GM12878 (cell line): ENCODE results near the gene TMEM174. TPM values are rescaled to one million over a fixed set of nuclear protein-coding genes. Genes with fewer than 3 reads are reported as not detected.

ENCODE experiments used
- ATAC-seq: fragments of 200-7000 bp; cut with Tn5 transposase; 3 replicates; pipeline ENCODE4 v1.9.1; 2020; ENCODE audit warnings: mild to moderate bottlenecking, moderate library complexity
- BruUV-seq: library from RNA; stranded (reverse); fragments of 400-500 nt; replicated peaks from 2 replicates; lab custom pipeline; 2021; lab: Mats Ljungman, UMichigan
- CTCF ChIA-PET: fragments of 300-600 bp; sonication (Branson Sonifier 250); formaldehyde crosslinking; extraction: SDS; loops from one replicate; lab custom pipeline; 2021; ENCODE audit warnings: inconsistent platforms; lab: Yijun Ruan, JAX
- POLR2A ChIA-PET: fragments of 350-600 bp; formaldehyde crosslinking; extraction: SDS; loops from one replicate; lab custom pipeline; 2021; ENCODE audit warnings: inconsistent platforms; lab: Charles Lee
- RAD21 ChIA-PET: fragments of 300-600 bp; sonication (Branson Sonifier 250); formaldehyde crosslinking; loops from one replicate; lab custom pipeline; 2023; ENCODE audit warnings: antibody characterized with exemption; ENCODE audit not compliant: unreplicated experiment; lab: Charles Lee
- SMC1A ChIA-PET: fragments of 300-600 bp; sonication (Branson Sonifier 250); formaldehyde crosslinking; loops from one replicate; lab custom pipeline; 2023; ENCODE audit not compliant: unreplicated experiment, uncharacterized antibody; lab: Charles Lee
- DNase-seq: peaks from one replicate; pipeline ENCODE4 v3.0.0-alpha.2; 2011; ENCODE audit warnings: low read depth, low spot score
- FAIRE-seq: peaks from 3 replicates; lab custom pipeline; 2011; peaks lifted over from hg19 to GRCh38; lab: Jason Lieb, UNC
- H2AFZ ChIP-seq: 2 replicates; pipeline ENCODE4 v1.6.0; 2011; ENCODE audit warnings: low read depth, low read length, control low read depth; ENCODE audit not compliant: control insufficient read depth
- H3K27ac ChIP-seq: 2 replicates; pipeline ENCODE4 v1.5.1; 2011; ENCODE audit warnings: control low read depth; ENCODE audit not compliant: control insufficient read depth, insufficient read depth
- H3K27me3 ChIP-seq, 2 experiments: replicated peaks in 1 of 2; 2 replicates each; pipeline versions ENCODE4 v1.6.0 to v1.6.1; 2011; ENCODE audit warnings: low read length in 1 of 2; ENCODE audit not compliant: control insufficient read depth in 2 of 2, insufficient read depth in 2 of 2
- H3K36me3 ChIP-seq, 2 experiments: 2 replicates each; pipeline ENCODE4 v1.5.1; 2011; ENCODE audit warnings: low read length in 1 of 2; ENCODE audit not compliant: control insufficient read depth in 2 of 2, insufficient read depth in 2 of 2
- H3K4me1 ChIP-seq: 2 replicates; pipeline ENCODE4 v1.6.1; 2011; ENCODE audit warnings: mild to moderate bottlenecking, low read length, moderate library complexity, mixed read lengths; ENCODE audit not compliant: control insufficient read depth, insufficient read depth
- H3K4me2 ChIP-seq: 2 replicates; pipeline ENCODE4 v1.6.0; 2011; ENCODE audit warnings: control low read depth; ENCODE audit not compliant: control insufficient read depth, insufficient read depth
- H3K4me3 ChIP-seq: fragments of 200-600 bp; sonication (generic); 2 replicates; pipeline ENCODE4 v1.5.1; 2016
- H3K79me2 ChIP-seq: 2 replicates; pipeline ENCODE4 v1.6.0; 2011; ENCODE audit warnings: low read length; ENCODE audit not compliant: control insufficient read depth, insufficient read depth
- H3K9ac ChIP-seq: 2 replicates; pipeline ENCODE4 v1.8.0; 2011; ENCODE audit warnings: low read length, control low read depth, mixed read lengths; ENCODE audit not compliant: control insufficient read depth, insufficient read depth
- H3K9me3 ChIP-seq: replicated peaks from 3 replicates; pipeline ENCODE4 v1.5.1; 2011; ENCODE audit warnings: mild to moderate bottlenecking, low read length; ENCODE audit not compliant: control insufficient read depth, insufficient read depth
- H4K20me1 ChIP-seq: 2 replicates; pipeline ENCODE4 v1.6.0; 2011; ENCODE audit not compliant: control insufficient read depth, insufficient read depth
- FOS ChIP-seq: IDR thresholded peaks from 3 replicates; pipeline ENCODE4 v1.6.1; 2011; ENCODE audit warnings: borderline replicate concordance; ENCODE audit not compliant: insufficient read length; ENCODE audit errors: extremely low read depth
- SIN3A ChIP-seq: IDR thresholded peaks from 2 replicates; pipeline ENCODE4 v1.6.1; 2012; ENCODE audit warnings: low read depth, low read length, improper control_type of control experiment
- WGBS: methylation state at CpG from one replicate; pipeline ENCODE4 v1.1.6; 2016; ENCODE audit warnings: low lambda C conversion rate; ENCODE audit not compliant: insufficient replicate concordance, insufficient coverage; ENCODE audit errors: missing lambda C conversion rate; 5-methylcytosine and 5-hydroxymethylcytosine counted together
- in situ Hi-C: fragments of 300-500 bp; cut with MboI; formaldehyde crosslinking; loops from 9 replicates; pipeline ENCODE4 v1.14.3; 2018; ENCODE audit warnings: mixed read lengths
- intact Hi-C: fragments of 100-400 bp; cut with micrococcal nuclease; formaldehyde crosslinking; loops from one replicate; pipeline ENCODE4 v1.14.2; 2022; ENCODE audit not compliant: unreplicated experiment
- polyA plus RNA-seq, 11 experiments: library from polyadenylated mRNA; depleted of rRNA in 4 of 11; unstranded in 6 of 11; stranded (reverse) in 5 of 11; fragments of >200 nt; fragmentation: Nextera tagmentation in 4 of 11; fragmentation: Illumina TruSeq in 1 of 11; extraction: Ambion mirVana in 4 of 11; extraction: Trizol in 1 of 11; gene quantifications; 1 replicate in 1 of 11; 2 replicates in 10 of 11; pipeline versions ENCODE4 v1.2.1 to v1.2.3, GENCODE V29; 2011 to 2016; ENCODE audit warnings: inconsistent platforms in 2 of 11, missing spikeins in 2 of 11, low read depth in 1 of 11
- total RNA-seq, 4 experiments: library from RNA; depleted of rRNA in 3 of 4; stranded (reverse); fragments of >200 nt in 3 of 4; fragmentation: Illumina TruSeq in 1 of 4; extraction: Trizol in 1 of 4; gene quantifications; 2 replicates each; pipeline versions ENCODE4 v1.2.1 to v1.2.3, GENCODE V29; 2013 to 2021
- TF ChIP-seq, protein P1 (sequence below): fragments of 450-650 bp; IDR thresholded peaks from 2 replicates; pipeline ENCODE4 v1.6.1; 2017; ENCODE audit warnings: antibody characterized with exemption, mild to moderate bottlenecking, moderate library complexity
- TF ChIP-seq, protein P2 (sequence below): fragments of 450-650 bp; IDR thresholded peaks from 2 replicates; pipeline ENCODE4 v1.6.1; 2018; ENCODE audit warnings: mild to moderate bottlenecking, low read depth, moderate library complexity; ENCODE audit not compliant: partially characterized antibody

The TMEM174 gene
- total and polyA plus RNA-seq, 10 of the 15 experiments (the other 5 are each of a cell fraction or from before 2014, with no cell fraction given): not detected

DNA sequence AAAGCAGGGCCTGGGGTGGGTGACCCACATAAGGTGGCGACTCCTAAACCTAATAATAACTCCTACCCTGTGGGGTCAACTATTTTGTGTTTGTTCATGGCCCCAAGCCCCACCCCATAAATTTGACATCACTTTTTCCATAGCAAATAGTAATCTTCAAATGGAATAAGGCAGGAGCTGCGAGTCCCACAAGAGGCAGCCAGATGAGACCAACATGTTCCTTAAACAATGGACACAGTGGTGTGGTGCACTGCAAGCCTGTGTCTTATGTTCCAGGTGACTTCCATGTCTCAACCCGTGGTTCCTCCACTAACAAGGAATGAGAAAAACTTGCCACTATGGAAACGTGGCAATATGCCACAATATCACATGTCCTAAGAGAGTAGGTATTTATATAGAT lies 20.6 kb downstream of the TMEM174 start:
- Histone ChIP-seq H3K9me3 (no peaks in the 10 kb centered on the region), H3K27ac (no peak overlapping the region), H3K4me3 (no peak overlapping the region), H3K9ac (no peak overlapping the region), H3K79me2 (no peaks in the 10 kb centered on the region), H3K27me3 (peaks cover 2 to 3% of the 10 kb centered on the region in 2 experiments; a peak in 1 of 4 replicates), H3K4me2 (no peak overlapping the region), H2AFZ (no peak overlapping the region), H3K36me3 (no peaks in the 10 kb centered on the region), H3K4me1 (no peaks in the 10 kb centered on the region), H4K20me1 (no peaks in the 10 kb centered on the region)
- 6% methylated on average over 4 of the region's 4 CpGs for WGBS
- in situ Hi-C loops: no loop called here
- BruUV-seq: no TSS peak
- ChIA-PET CTCF (interaction anchor here (0.6 kb wide), 1 partner anchor 140 kb away, joined by 3 read pairs; no protein-coding TSS in a partner anchor), SMC1A (no interaction called here), POLR2A (no interaction called here), RAD21 (no interaction called here)
- DNase-seq: no peak
- no peak for ATAC-seq
- TF ChIP-seq FOS (no peak), SIN3A (no peak)
- TF ChIP-seq, protein P1, sequence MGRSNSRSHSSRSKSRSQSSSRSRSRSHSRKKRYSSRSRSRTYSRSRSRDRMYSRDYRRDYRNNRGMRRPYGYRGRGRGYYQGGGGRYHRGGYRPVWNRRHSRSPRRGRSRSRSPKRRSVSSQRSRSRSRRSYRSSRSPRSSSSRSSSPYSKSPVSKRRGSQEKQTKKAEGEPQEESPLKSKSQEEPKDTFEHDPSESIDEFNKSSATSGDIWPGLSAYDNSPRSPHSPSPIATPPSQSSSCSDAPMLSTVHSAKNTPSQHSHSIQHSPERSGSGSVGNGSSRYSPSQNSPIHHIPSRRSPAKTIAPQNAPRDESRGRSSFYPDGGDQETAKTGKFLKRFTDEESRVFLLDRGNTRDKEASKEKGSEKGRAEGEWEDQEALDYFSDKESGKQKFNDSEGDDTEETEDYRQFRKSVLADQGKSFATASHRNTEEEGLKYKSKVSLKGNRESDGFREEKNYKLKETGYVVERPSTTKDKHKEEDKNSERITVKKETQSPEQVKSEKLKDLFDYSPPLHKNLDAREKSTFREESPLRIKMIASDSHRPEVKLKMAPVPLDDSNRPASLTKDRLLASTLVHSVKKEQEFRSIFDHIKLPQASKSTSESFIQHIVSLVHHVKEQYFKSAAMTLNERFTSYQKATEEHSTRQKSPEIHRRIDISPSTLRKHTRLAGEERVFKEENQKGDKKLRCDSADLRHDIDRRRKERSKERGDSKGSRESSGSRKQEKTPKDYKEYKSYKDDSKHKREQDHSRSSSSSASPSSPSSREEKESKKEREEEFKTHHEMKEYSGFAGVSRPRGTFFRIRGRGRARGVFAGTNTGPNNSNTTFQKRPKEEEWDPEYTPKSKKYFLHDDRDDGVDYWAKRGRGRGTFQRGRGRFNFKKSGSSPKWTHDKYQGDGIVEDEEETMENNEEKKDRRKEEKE: no peak
- TF ChIP-seq, protein P2, sequence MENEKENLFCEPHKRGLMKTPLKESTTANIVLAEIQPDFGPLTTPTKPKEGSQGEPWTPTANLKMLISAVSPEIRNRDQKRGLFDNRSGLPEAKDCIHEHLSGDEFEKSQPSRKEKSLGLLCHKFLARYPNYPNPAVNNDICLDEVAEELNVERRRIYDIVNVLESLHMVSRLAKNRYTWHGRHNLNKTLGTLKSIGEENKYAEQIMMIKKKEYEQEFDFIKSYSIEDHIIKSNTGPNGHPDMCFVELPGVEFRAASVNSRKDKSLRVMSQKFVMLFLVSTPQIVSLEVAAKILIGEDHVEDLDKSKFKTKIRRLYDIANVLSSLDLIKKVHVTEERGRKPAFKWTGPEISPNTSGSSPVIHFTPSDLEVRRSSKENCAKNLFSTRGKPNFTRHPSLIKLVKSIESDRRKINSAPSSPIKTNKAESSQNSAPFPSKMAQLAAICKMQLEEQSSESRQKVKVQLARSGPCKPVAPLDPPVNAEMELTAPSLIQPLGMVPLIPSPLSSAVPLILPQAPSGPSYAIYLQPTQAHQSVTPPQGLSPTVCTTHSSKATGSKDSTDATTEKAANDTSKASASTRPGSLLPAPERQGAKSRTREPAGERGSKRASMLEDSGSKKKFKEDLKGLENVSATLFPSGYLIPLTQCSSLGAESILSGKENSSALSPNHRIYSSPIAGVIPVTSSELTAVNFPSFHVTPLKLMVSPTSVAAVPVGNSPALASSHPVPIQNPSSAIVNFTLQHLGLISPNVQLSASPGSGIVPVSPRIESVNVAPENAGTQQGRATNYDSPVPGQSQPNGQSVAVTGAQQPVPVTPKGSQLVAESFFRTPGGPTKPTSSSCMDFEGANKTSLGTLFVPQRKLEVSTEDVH: no peak
- FAIRE-seq: no peak
- intact Hi-C loops: no loop called here
